Activated CD8-positive, alpha-beta T cell treated with anti-CD3 and anti-CD28 coated beads for 36 hours (primary cell): ENCODE results near the gene B3GAT2. TPM values are rescaled to one million over a fixed set of nuclear protein-coding genes. Genes with fewer than 3 reads are reported as not detected.

Experiments
- ATAC-seq: fragments of 200-7000 bp; cut with Tn5 transposase; one replicate; pipeline ENCODE4 v1.10.0; 2021; ENCODE audit warnings: mild to moderate bottlenecking, moderate library complexity
- CTCF ChIA-PET: fragments of 350-600 bp; sonication (Branson Sonifier 250); formaldehyde crosslinking; loops from one replicate; lab custom pipeline; 2021; ENCODE audit warnings: antibody characterized with exemption; lab: Charles Lee
- POLR2A ChIA-PET: fragments of 350-600 bp; sonication (Branson Sonifier 250); formaldehyde crosslinking; loops from one replicate; lab custom pipeline; 2021; ENCODE audit warnings: antibody characterized with exemption; lab: Charles Lee
- DNase-seq: peaks from one replicate; pipeline ENCODE4 v3.0.0-alpha.2; 2020
- H3K27ac Mint-ChIP-seq: one replicate; pipeline ENCODE4 v1.8.0; 2021; ENCODE audit warnings: mild to moderate bottlenecking, mixed read lengths
- H3K27me3 Mint-ChIP-seq: one replicate; pipeline ENCODE4 v1.8.0; 2021; ENCODE audit warnings: mixed read lengths
- H3K36me3 Mint-ChIP-seq: one replicate; pipeline ENCODE4 v1.8.0; 2021; ENCODE audit warnings: low read depth, mixed read lengths
- H3K4me1 Mint-ChIP-seq: one replicate; pipeline ENCODE4 v1.8.0; 2021; ENCODE audit warnings: low read depth, mixed read lengths
- H3K4me3 Mint-ChIP-seq: one replicate; pipeline ENCODE4 v1.8.0; 2021; ENCODE audit warnings: mild to moderate bottlenecking, moderate library complexity, mixed read lengths
- H3K9me3 Mint-ChIP-seq: one replicate; pipeline ENCODE4 v1.8.0; 2021; ENCODE audit warnings: mixed read lengths
- CTCF ChIP-seq: fragments of 200-600 bp; IDR thresholded peaks from one replicate; pipeline ENCODE4 v1.8.0; 2022; ENCODE audit warnings: antibody characterized with exemption, mild to moderate bottlenecking
- intact Hi-C: fragments of 100-400 bp; cut with micrococcal nuclease; formaldehyde crosslinking; loops from one replicate; pipeline ENCODE4 v1.10.0; 2022
- total RNA-seq, 2 experiments: library from RNA; stranded (reverse); gene quantifications; one replicate each; pipeline ENCODE4 v1.2.3, GENCODE V29; 2021

The B3GAT2 gene
- total RNA-seq, 2 experiments from 2014 or later, result 0.04 TPM; not detected in 1

- H3K27ac Mint-ChIP-seq, result no peak overlapping the region
- H3K36me3 Mint-ChIP-seq, result peaks cover 8% of the 10 kb centered on the region
- ATAC-seq, result no peak
- intact Hi-C loops, result no loop called here
- H3K27me3 Mint-ChIP-seq, result no peaks in the 10 kb centered on the region
- ChIA-PET POLR2A (no interaction called here), CTCF (no interaction called here)
- H3K4me3 Mint-ChIP-seq, result no peak overlapping the region
- peaks cover 7% of the 10 kb centered on the region for H3K4me1 Mint-ChIP-seq
- peaks cover 5% of the 10 kb centered on the region for H3K9me3 Mint-ChIP-seq
- DNase-seq, result no peak
- TF ChIP-seq CTCF, result no peak
Observed at GRCh38 chr6:70831427-70831826, 125.4 kb downstream of the B3GAT2 start.

DNA sequence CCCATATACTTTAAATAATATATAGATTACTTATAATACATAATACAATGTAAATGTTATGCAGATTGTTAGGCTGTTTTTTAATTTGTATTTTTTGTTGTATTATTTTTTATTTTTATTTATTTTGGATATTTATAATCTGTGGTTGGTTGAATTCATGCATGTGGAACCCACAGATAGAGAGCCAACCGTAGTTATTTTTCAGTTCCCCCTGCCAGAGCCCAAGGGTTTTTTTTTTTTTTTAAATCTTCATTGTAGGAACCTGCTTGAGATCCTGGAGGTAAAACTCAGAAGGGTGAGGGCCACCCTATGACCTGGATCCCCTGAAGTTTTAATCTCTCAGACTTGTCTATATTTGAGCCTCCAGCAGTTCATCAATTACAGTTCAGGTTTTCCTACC is 133.2 kb downstream of the B3GAT2 start:
- Mint-ChIP-seq H3K4me1 (peaks cover 7% of the 10 kb centered on the region), H3K27ac (no peak overlapping the region), H3K27me3 (no peaks in the 10 kb centered on the region), H3K36me3 (peaks cover 5% of the 10 kb centered on the region), H3K4me3 (no peak overlapping the region), H3K9me3 (peaks cover 9% of the 10 kb centered on the region)
- DNase-seq (no peak), ATAC-seq (no peak)
- POLR2A ChIA-PET, result interaction anchor here (0.9 kb wide), 1 partner anchor 11 kb away, joined by 3 read pairs; no protein-coding TSS in a partner anchor
- no peak for TF ChIP-seq CTCF
- CTCF ChIA-PET, result interaction anchor here (1.2 to 2.5 kb wide), 2 partner anchors 15 to 61 kb away, joined by 4 to 6 read pairs; no protein-coding TSS in a partner anchor
- intact Hi-C loops, result no loop called here

GRCh38 chr6:70821751-70822150 is 135.1 kb downstream of the B3GAT2 start:
- no peak for TF ChIP-seq CTCF
- ChIA-PET CTCF (interaction anchor here (1.2 kb wide), 1 partner anchor 63 kb away, joined by 7 read pairs; no protein-coding TSS in a partner anchor), POLR2A (no interaction called here)
- H3K4me1 Mint-ChIP-seq, result no peaks in the 10 kb centered on the region
- H3K27me3 Mint-ChIP-seq, result no peaks in the 10 kb centered on the region
- H3K4me3 Mint-ChIP-seq, result no peak overlapping the region
- peaks cover 5% of the 10 kb centered on the region for H3K36me3 Mint-ChIP-seq
- H3K27ac Mint-ChIP-seq, result no peak overlapping the region
- no peak for ATAC-seq
- no peak for DNase-seq
- intact Hi-C loops, result no loop called here
- peaks cover 9% of the 10 kb centered on the region for H3K9me3 Mint-ChIP-seq

- Mint-ChIP-seq H3K27me3 (no peaks in the 10 kb centered on the region), H3K4me3 (no peak overlapping the region), H3K27ac (no peak overlapping the region), H3K36me3 (peaks cover 5% of the 10 kb centered on the region), H3K4me1 (no peaks in the 10 kb centered on the region), H3K9me3 (peaks cover 9% of the 10 kb centered on the region)
- intact Hi-C loops, result no loop called here
- ChIA-PET POLR2A (no interaction called here), CTCF (no interaction called here)
- no peak for TF ChIP-seq CTCF
- ATAC-seq, result no peak
- DNase-seq, result no peak
Observed at GRCh38 chr6:70820778-70821177, 136.1 kb downstream of the B3GAT2 start.

- intact Hi-C loops, result no loop called here
- POLR2A ChIA-PET, result no interaction called here
- Mint-ChIP-seq H3K4me3 (no peak overlapping the region), H3K4me1 (no peaks in the 10 kb centered on the region), H3K27ac (no peak overlapping the region), H3K27me3 (no peaks in the 10 kb centered on the region), H3K36me3 (peaks cover 5% of the 10 kb centered on the region), H3K9me3 (peaks cover 9% of the 10 kb centered on the region)
- DNase-seq (no peak), ATAC-seq (no peak)
- no peak for TF ChIP-seq CTCF
- CTCF ChIA-PET, result no interaction called here
Observed at GRCh38 chr6:70819646-70820045, 137.2 kb downstream of the B3GAT2 start.
